ENCODE results near the gene TMEM74B. TPM values are rescaled to one million over a fixed set of nuclear protein-coding genes. Genes with fewer than 3 reads are reported as not detected.

TMEM74B gene
- total and polyA plus RNA-seq, 2 donors (not counting 1 experiment from before 2014, with no cell fraction given): 0.42 to 1.4 TPM

GRCh38 chr20:1203630-1204029 lies 18.8 kb upstream of the TMEM74B start:
- no peak for DNase-seq
- peaks cover 0 to 12% (median 0%) of the 10 kb centered on the region in 4 experiments for H3K27me3 ChIP-seq (replicated peaks in 1 of 4; ENCODE audit: control extremely low read depth in 1 of 4, control insufficient read depth in 3 of 4, insufficient read depth in 4 of 4, low read length in 3 of 4)
- H2AFZ ChIP-seq (ENCODE audit: insufficient read depth, low read depth, low read length, poor library complexity, severe bottlenecking): no peak overlapping the region
- no peak overlapping the region for H3K4me2 ChIP-seq (replicated peaks; ENCODE audit: low read depth, low read length, poor library complexity, severe bottlenecking)
- no peak overlapping the region for H3K27ac ChIP-seq (ENCODE audit: low read length in 2 of 2)
- no peak overlapping the region for H3K9ac ChIP-seq (ENCODE audit: low read length)
- no peak for TF ChIP-seq EZH2 (IDR thresholded peaks at IDR 0.05; ENCODE audit: borderline replicate concordance, insufficient read depth, low read depth, low read length, poor library complexity, severe bottlenecking)
- H3K9me3 Mint-ChIP-seq (ENCODE audit: insufficient read depth): no peaks in the 10 kb centered on the region
- no peak overlapping the region for H3K4me3 ChIP-seq (ENCODE audit: control extremely low read depth in 1 of 5, extremely low read depth in 1 of 5, insufficient read depth in 1 of 5, low read depth in 2 of 5, low read length in 4 of 5)
- ChIA-PET POLR2A (no interaction called here), CTCF (no interaction called here)
- no peaks in the 10 kb centered on the region for H4K20me1 ChIP-seq (ENCODE audit: control insufficient read depth, insufficient read depth, low read length, poor library complexity, severe bottlenecking)
- no peaks in the 10 kb centered on the region for H3K4me1 ChIP-seq (ENCODE audit: control insufficient read depth in 2 of 2, insufficient read depth in 2 of 2, low read length in 2 of 2)
- intact Hi-C loops (cut with micrococcal nuclease): no loop called here
- H3K9me3 ChIP-seq (ENCODE audit: control extremely low read depth in 1 of 3, control insufficient read depth in 2 of 3, insufficient read depth in 1 of 3, low read length in 2 of 3): no peaks in the 10 kb centered on the region
- H3K36me3 ChIP-seq (replicated peaks in 1 of 2; ENCODE audit: control extremely low read depth in 1 of 2, control insufficient read depth in 1 of 2, extremely low read depth in 1 of 2, insufficient read depth in 2 of 2, low read length in 1 of 2): no peaks in the 10 kb centered on the region
- ATAC-seq (ENCODE audit: low read depth): no peak
- H3K4me3 Mint-ChIP-seq: no peak overlapping the region
- H3K4me1 Mint-ChIP-seq: no peaks in the 10 kb centered on the region
- H3K27ac Mint-ChIP-seq: no peak overlapping the region
- peaks cover 18% of the 10 kb centered on the region for H3K27me3 Mint-ChIP-seq
- no peaks in the 10 kb centered on the region for H3K79me2 ChIP-seq (ENCODE audit: control insufficient read depth, insufficient read depth, low read length)
- 100% methylated on average over 3 of the region's 5 CpGs for WGBS (ENCODE audit: insufficient coverage)

GRCh38 chr20:1202762-1203504 lies 18.2 kb upstream of the TMEM74B start, which contains the start of gene C20orf202:
Gene C20orf202, plus strand, starts transcription at chr20:1203454. Its CDS starts 132 bp downstream, at chr20:1203586.
- H3K9me3 ChIP-seq (ENCODE audit: control extremely low read depth in 1 of 3, control insufficient read depth in 2 of 3, insufficient read depth in 1 of 3, low read length in 2 of 3): no peaks in the 10 kb centered on the region
- H3K27me3 Mint-ChIP-seq: peaks cover 24% of the 10 kb centered on the region
- no peaks in the 10 kb centered on the region for H3K4me1 ChIP-seq (ENCODE audit: control insufficient read depth in 2 of 2, insufficient read depth in 2 of 2, low read length in 2 of 2)
- H3K4me2 ChIP-seq (replicated peaks; ENCODE audit: low read depth, low read length, poor library complexity, severe bottlenecking): no peak within 1 kb of the TSS
- no peak within 1 kb of the TSS for H3K4me3 Mint-ChIP-seq
- no peak within 1 kb of the TSS for H3K27ac Mint-ChIP-seq
- H3K27ac ChIP-seq (ENCODE audit: low read length in 2 of 2): no peak within 1 kb of the TSS
- ATAC-seq (ENCODE audit: low read depth) (no peak), DNase-seq (no peak)
- H3K79me2 ChIP-seq (ENCODE audit: control insufficient read depth, insufficient read depth, low read length): no peaks in the 10 kb centered on the region
- H3K4me3 ChIP-seq (ENCODE audit: control extremely low read depth in 1 of 5, extremely low read depth in 1 of 5, insufficient read depth in 1 of 5, low read depth in 2 of 5, low read length in 4 of 5): no peak within 1 kb of the TSS
- intact Hi-C loops (cut with micrococcal nuclease): no loop called here
- H3K9me3 Mint-ChIP-seq (ENCODE audit: insufficient read depth): no peaks in the 10 kb centered on the region
- POLR2A ChIA-PET: no interaction called here
- H3K4me1 Mint-ChIP-seq: no peaks in the 10 kb centered on the region
- H3K9ac ChIP-seq (ENCODE audit: low read length): no peak within 1 kb of the TSS
- no peak within 1 kb of the TSS for H2AFZ ChIP-seq (ENCODE audit: insufficient read depth, low read depth, low read length, poor library complexity, severe bottlenecking)
- WGBS (ENCODE audit: insufficient coverage): 90% methylated on average over 2 of the region's 5 CpGs
- no peaks in the 10 kb centered on the region for H4K20me1 ChIP-seq (ENCODE audit: control insufficient read depth, insufficient read depth, low read length, poor library complexity, severe bottlenecking)
- no peaks in the 10 kb centered on the region for H3K36me3 ChIP-seq (replicated peaks in 1 of 2; ENCODE audit: control extremely low read depth in 1 of 2, control insufficient read depth in 1 of 2, extremely low read depth in 1 of 2, insufficient read depth in 2 of 2, low read length in 1 of 2)
- TF ChIP-seq EZH2 (IDR thresholded peaks at IDR 0.05; ENCODE audit: borderline replicate concordance, insufficient read depth, low read depth, low read length, poor library complexity, severe bottlenecking) (no peak), CTCF (IDR thresholded peaks at IDR 0.05) (no peak)
- CTCF ChIA-PET: no interaction called here
- H3K27me3 ChIP-seq (replicated peaks in 1 of 4; ENCODE audit: control extremely low read depth in 1 of 4, control insufficient read depth in 3 of 4, insufficient read depth in 4 of 4, low read length in 3 of 4): peaks cover 0 to 12% (median 0%) of the 10 kb centered on the region in 4 experiments
